ENCODE data around the gene RIMS4. TPM values are rescaled to one million over a fixed set of nuclear protein-coding genes. Genes with fewer than 3 reads are reported as not detected.
A peak's percentile ranks its signal among the peaks of the same experiment; 100 is the strongest.

The RIMS4 gene
- total RNA-seq, 4 donors from 2014 or later, result 0.62 to 1.2 (median 0.64) TPM; not detected in 1

DNA sequence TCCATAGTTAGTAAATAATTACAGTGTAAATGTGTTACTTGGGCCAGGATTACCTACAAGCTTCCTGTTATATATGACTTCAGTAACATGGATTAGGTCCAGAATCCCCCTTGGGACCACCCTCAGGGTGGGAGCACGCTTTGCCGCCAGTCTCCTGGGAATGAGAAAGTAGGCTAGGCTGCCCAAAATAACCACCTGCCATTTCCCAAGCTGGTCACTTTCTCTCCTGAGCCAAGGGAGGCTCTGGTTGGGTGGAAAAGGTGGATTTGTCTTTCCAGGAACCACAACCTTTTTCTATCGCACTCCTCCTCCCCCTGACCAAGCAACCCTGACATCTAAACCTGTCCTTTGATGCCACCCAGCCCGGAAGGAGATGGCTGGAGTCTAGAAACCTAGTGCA lies 9.6 kb upstream of the RIMS4 start:
- Histone ChIP-seq H3K27me3 (no peaks in the 10 kb centered on the region), H3K27ac (no peak overlapping the region), H3K36me3 (no peaks in the 10 kb centered on the region), H3K4me1 (no peaks in the 10 kb centered on the region), H3K4me3 (no peak overlapping the region), H3K9me3 (no peaks in the 10 kb centered on the region)
- no peak for DNase-seq (ENCODE audit: low spot score in 2 of 2)
- WGBS, result 78% methylated on average over 4 of the region's 4 CpGs
- no peak for TF ChIP-seq POLR2A (IDR thresholded peaks at IDR 0.05)
- TF ChIP-seq EP300 (IDR thresholded peaks at IDR 0.05), result no peak
- no peak for TF ChIP-seq POLR2AphosphoS5 (IDR thresholded peaks at IDR 0.05)
- TF ChIP-seq, protein P1, sequence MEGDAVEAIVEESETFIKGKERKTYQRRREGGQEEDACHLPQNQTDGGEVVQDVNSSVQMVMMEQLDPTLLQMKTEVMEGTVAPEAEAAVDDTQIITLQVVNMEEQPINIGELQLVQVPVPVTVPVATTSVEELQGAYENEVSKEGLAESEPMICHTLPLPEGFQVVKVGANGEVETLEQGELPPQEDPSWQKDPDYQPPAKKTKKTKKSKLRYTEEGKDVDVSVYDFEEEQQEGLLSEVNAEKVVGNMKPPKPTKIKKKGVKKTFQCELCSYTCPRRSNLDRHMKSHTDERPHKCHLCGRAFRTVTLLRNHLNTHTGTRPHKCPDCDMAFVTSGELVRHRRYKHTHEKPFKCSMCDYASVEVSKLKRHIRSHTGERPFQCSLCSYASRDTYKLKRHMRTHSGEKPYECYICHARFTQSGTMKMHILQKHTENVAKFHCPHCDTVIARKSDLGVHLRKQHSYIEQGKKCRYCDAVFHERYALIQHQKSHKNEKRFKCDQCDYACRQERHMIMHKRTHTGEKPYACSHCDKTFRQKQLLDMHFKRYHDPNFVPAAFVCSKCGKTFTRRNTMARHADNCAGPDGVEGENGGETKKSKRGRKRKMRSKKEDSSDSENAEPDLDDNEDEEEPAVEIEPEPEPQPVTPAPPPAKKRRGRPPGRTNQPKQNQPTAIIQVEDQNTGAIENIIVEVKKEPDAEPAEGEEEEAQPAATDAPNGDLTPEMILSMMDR (IDR thresholded peaks at IDR 0.05), result no peak

DNA sequence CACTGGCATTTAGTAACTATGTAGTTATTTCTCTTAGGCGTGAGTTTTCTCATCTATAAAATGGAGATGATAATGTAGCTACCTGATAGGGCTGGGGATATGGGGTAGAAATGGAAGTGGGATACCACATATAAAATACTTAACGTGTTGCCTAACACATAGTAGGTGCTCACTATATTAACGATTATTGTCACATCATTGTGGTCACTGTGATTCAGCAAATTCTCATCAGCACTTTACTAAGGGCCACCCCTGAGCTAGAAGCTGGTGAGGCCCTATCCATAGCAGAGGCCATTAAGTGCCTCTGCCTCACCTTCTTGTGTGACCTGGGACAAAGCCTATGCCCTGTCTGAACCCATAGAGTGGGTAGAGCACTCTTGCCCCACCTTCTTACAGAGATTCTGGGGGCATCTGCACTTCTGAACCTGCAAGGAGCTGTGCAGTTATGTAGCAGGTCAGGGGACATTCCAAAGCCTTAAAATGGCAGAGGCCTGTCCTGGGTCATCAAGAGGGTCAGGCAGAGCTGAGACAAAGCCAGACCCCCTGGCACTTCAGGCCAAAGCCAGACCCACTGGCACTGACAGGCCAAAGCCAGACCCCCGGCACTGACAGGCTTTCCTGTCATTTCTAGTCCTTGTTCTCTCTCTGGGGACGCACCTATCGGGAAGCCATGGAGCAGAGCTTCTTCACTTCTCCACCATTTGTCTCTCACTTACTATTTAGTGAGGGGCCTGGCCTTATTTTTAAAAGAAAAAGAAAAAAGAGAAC lies 7.0 kb upstream of the RIMS4 start:
- Histone ChIP-seq H3K27ac (no peak overlapping the region), H3K36me3 (no peaks in the 10 kb centered on the region), H3K27me3 (peaks cover 5% of the 10 kb centered on the region), H3K9me3 (no peaks in the 10 kb centered on the region), H3K4me3 (no peak overlapping the region), H3K4me1 (no peaks in the 10 kb centered on the region)
- TF ChIP-seq, protein P1 (IDR thresholded peaks at IDR 0.05), result no peak
- TF ChIP-seq EP300 (IDR thresholded peaks at IDR 0.05) (no peak), POLR2AphosphoS5 (IDR thresholded peaks at IDR 0.05) (no peak), POLR2A (IDR thresholded peaks at IDR 0.05) (no peak)
- DNase-seq (ENCODE audit: low spot score in 2 of 2), result no peak
- WGBS, result 79% methylated on average over 6 of the region's 6 CpGs

DNA sequence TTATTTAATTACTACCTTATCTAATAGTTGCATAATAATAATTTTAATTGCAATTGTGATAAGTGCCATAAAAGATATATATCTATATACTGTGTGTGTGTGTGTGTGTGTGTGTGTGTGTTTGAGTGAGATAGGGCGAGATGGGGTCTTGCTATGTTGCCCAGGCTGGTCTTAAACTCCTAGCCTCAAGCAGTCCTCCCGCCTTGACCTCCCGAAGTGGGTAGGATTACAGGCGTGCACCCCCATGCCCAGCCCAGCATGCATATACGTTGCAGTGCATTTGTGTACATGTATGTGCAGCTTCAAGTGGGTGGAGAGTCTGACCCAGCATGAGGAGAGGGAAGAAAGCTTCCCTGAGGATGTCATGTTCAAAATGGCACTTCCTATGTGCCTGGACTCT lies 4.6 kb upstream of the RIMS4 start:
- no peak overlapping the region for H3K4me3 ChIP-seq
- H3K4me1 ChIP-seq, result peaks cover 6% of the 10 kb centered on the region
- H3K27ac ChIP-seq, result no peak overlapping the region
- peaks cover 26% of the 10 kb centered on the region for H3K27me3 ChIP-seq
- H3K9me3 ChIP-seq, result no peaks in the 10 kb centered on the region
- no peak for TF ChIP-seq POLR2AphosphoS5 (IDR thresholded peaks at IDR 0.05)
- TF ChIP-seq POLR2A (IDR thresholded peaks at IDR 0.05), result no peak
- TF ChIP-seq EP300 (IDR thresholded peaks at IDR 0.05), result no peak
- DNase-seq (ENCODE audit: low spot score in 2 of 2), result no peak
- no peaks in the 10 kb centered on the region for H3K36me3 ChIP-seq
- WGBS, result 84% methylated on average over 5 of the region's 5 CpGs

DNA sequence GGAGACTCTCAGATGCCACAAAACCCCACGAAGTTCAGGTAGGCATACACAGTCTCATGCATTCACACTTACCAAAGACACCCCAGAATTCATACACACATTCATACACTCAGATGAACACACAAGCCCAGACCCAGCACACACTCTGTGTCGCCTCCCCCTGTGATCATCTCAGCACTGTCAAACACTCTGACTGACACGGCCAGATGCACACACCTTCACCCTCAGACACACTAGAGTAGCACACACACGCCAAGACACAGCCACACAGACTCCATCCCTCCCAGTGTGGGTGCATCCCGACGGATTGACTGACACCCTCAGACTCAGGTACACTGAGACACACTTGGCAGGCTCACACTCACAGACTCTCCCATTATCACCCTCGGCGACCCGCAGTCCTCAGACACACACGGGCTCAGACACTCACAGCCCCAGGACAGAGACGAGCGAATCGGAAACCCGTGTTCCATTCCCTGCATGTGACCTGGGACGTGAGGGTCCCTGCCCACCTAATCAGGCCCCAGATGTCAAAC lies 872 bp upstream of the RIMS4 start:
- Histone ChIP-seq H3K9me3 (no peaks in the 10 kb centered on the region), H3K4me3 (no peak overlapping the region), H3K4me1 (peaks cover 11% of the 10 kb centered on the region), H3K27ac (no peak overlapping the region), H3K36me3 (no peaks in the 10 kb centered on the region), H3K27me3 (peaks cover 55% of the 10 kb centered on the region)
- TF ChIP-seq POLR2A (IDR thresholded peaks at IDR 0.05), result no peak
- TF ChIP-seq EP300 (IDR thresholded peaks at IDR 0.05), result no peak
- TF ChIP-seq, protein P1 (IDR thresholded peaks at IDR 0.05), result no peak
- no peak for TF ChIP-seq POLR2AphosphoS5 (IDR thresholded peaks at IDR 0.05)
- 79% methylated on average over 15 of the region's 15 CpGs for WGBS
- no peak for DNase-seq (ENCODE audit: low spot score in 2 of 2)

DNA sequence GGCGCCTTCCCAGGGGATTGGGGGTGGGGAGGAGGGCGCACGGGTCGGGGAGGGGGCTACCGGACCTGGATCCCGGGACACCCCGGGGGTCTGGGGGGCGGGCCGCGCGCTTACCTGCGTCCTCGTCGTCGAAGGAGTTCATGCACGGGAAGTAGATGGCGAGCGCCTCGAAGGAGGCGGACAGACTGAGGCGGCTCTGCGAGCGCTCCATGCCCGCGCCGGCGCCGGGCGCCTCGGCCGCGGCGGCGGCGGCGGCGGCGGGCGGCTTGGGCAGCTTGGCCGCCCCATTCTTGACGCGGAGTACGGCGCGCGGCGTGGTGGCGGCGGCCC lies 320 bp downstream of the RIMS4 start:
- H3K27ac ChIP-seq, result no peak overlapping the region
- peaks cover 11% of the 10 kb centered on the region for H3K4me1 ChIP-seq
- DNase-seq (ENCODE audit: low spot score in 2 of 2), result no peak
- H3K4me3 ChIP-seq, result peak overlapping the region; percentile 34
- no peaks in the 10 kb centered on the region for H3K36me3 ChIP-seq
- TF ChIP-seq EP300 (IDR thresholded peaks at IDR 0.05), result no peak
- TF ChIP-seq, protein P1 (IDR thresholded peaks at IDR 0.05), result no peak
- no peak for TF ChIP-seq POLR2A (IDR thresholded peaks at IDR 0.05)
- WGBS, result under 1% methylated on average over 26 of the region's 49 CpGs
- H3K9me3 ChIP-seq, result no peaks in the 10 kb centered on the region
- H3K27me3 ChIP-seq, result peaks cover 67% of the 10 kb centered on the region
